Stimulated activated CD8-positive, alpha-beta memory T cell treated with anti-CD3 and anti-CD28 coated beads, Interleukin-7, amount 100 ng/mL, for 4 hours (primary cell): ENCODE results near the gene TGM2.

ENCODE experiments used
- DNase-seq, 2 donors: peaks; one replicate each; pipeline ENCODE4 v3.0.0-alpha.2; 2020; ENCODE audit warnings: low read depth in 2 of 2

The TGM2 gene

DNA sequence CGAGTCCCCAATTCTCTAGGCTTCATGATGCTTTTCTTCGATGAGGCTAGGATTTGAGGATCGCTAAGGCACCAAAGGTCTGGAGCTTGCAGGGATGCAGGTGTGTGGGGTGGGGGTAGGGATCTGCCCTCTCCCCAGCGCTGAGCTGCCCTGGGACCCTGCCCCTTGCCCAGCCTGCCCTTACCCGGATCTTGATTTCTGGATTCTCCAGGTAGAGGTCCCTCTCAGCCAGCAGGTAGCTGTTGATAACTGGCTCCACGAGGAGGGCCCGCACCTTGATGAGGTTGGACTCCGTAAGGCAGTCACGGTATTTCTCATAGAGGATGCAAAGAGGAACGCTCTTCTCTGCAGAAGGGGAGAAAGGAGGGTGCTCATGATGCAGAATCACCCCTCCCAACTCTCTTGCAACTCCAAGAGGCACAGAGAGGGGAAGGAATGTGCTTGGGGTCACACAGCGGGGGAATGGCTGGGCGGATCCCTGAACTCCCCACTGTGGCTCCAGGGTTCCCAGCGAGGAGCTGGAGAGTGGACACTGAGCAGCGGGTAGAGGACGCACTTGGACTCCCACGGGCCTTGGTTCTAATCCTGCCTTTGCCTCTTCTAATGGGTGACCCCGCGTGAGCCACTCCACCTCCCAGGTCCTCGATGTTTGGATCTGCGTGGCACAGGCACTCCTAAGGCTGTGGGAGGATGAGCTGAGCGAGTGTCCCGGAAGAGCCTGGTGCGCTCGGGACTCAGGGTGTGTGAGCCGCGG lies 32.7 kb downstream of the TGM2 start:
- no peak for DNase-seq

GRCh38 chr20:38131588-38132121 lies 33.4 kb downstream of the TGM2 start:
- no peak for DNase-seq

GRCh38 chr20:38130687-38131587 lies 34.1 kb downstream of the TGM2 start:
- DNase-seq, result no peak

GRCh38 chr20:38129893-38130609 lies 35.0 kb downstream of the TGM2 start:
- DNase-seq, result no peak

GRCh38 chr20:38129248-38129865 lies 35.7 kb downstream of the TGM2 start:
- DNase-seq, result no peak

GRCh38 chr20:38128691-38129090 lies 36.4 kb downstream of the TGM2 start:
- DNase-seq, result no peak

GRCh38 chr20:38127920-38128528 lies 37.0 kb downstream of the TGM2 start:
- DNase-seq, result no peak

DNA sequence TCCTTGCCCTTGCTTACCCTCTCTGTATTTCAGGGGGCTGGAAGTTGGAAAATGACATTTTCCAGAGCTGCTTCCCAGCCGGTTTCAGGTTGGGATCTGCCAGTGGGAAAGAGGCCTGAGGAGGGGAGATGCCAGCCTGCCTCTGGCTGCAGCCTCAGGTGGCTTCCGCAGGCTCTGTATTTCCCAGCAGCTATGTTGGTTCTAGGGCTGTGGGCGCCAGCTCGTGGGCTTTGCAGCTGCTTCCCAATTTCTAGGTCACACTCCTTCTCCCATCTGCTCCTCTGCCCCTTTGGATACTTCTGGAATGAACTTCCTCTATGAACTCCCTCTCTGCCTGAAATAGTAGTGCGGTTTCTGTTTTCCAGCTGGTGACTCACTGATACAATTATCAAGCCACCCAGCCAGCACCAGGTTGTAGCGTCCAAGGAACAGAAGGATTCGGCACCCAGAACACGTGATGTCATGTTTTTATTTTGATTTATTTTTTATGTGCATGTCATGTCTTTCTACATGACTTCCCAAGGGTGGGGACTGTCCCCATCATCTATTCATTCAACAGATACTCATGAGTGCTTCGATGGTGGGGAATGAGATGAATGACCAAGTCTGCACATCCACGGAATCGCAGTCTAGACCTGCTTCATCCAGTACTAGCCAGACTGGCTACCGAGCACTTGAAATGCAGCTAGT lies 38.0 kb downstream of the TGM2 start:
- DNase-seq, result no peak

- DNase-seq, result no peak
Observed at GRCh38 chr20:38126146-38126921, 38.7 kb downstream of the TGM2 start.

- DNase-seq, result no peak
Observed at GRCh38 chr20:38125157-38126056, 39.7 kb downstream of the TGM2 start.

GRCh38 chr20:38123021-38123587 lies 42.0 kb downstream of the TGM2 start:
- no peak for DNase-seq

- DNase-seq, result no peak
Observed at GRCh38 chr20:38121741-38122140, 43.3 kb downstream of the TGM2 start.

DNA sequence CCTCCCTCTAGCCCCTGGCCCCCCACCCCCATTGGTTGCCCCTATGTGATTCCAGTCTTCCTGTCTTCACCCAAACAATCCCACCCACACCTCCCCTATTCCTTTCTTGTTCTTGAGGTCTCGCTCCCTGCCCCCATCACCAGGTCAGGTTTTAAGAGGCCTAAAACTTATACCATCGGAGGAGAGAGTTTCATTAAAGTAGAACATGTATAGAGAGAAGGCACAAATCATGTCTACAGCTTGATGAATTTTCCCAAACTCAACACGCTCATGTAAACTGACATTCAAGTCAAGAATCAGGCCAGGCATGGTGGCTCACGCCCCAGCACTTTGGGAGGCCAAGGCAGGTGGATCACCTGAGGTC lies 44.5 kb downstream of the TGM2 start:
- DNase-seq, result no peak

DNA sequence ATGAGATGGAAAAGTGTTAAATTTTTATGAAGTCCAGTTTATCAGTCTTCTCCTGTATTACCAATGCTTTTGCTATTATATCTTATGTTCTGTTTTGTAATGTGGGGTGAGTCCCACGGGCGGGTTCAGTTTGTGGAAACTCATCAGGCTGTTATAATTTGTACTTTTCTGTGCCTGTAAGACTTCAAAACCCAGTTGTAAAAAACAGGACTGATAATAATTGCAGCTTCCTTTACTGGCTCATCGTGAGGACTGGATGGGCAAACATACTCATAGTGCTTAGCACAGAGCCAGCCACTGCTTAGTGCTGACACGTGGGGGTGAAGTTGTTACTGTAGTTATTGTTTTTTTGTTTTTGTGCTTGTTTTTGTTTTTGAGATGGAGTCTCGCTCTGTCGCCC lies 45.6 kb downstream of the TGM2 start:
- no peak for DNase-seq

DNA sequence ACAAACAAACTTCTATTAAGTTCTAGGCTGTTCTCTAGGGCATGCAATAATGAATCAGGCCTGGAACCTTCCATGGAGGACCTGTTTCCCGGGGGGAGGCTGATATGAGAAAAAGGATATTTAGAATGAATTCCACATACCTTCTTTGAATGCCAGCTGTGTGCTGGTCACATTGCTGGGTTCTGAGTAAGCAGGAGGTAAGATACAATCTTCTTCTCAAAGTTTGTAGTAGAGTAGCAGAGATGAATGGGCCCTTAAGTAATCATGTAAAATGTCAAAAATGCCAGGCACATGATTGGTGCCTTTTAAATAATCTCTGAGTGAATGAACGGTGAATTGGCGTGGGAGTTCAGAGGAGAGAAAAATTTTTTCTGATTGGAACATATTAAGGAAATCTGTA lies 47.4 kb downstream of the TGM2 start:
- no peak for DNase-seq

DNA sequence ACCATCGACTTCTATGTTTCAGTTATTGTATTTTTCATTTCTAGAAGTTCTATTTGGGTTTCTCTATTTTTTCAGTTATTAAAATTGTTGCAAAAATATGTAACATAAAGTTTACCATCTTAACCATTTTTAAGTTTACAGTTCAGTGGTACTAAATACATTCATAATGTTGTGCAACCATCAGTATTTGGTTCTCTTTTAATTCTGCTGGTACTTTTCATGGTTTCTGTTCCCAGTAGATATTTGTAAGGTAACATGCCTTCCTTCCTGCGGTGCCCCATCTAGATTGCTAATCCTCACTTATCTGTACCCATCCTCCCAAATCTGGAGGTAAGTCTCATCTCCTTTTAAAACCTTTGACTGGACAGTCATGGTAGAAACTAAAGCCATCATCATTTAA lies 47.9 kb downstream of the TGM2 start:
- DNase-seq, result no peak

- no peak for DNase-seq
Observed at GRCh38 chr20:38116409-38117165, 48.5 kb downstream of the TGM2 start.

DNA sequence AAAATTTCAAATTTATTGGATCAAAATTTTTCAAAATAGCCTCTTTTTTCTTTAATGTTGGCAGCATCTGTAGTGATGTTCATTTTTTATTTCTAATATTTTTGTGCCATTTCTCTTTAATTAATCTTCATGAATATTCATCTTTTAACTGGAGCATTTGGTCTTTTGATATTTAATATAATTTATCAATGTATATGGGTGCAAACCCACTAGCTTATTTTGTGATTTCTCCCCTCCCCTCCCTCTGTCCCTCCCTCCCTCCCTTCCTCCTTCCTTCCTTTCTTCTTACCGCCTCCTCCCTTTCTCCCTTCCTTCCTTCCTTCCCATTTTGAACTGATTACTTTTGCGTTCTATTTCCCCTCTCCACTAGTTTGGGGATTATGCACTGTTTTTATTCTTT lies 49.2 kb downstream of the TGM2 start:
- no peak for DNase-seq
